HepG2 (cell line): Measurements from ENCODE around the gene RNASE7. TPM values are rescaled to one million over a fixed set of nuclear protein-coding genes. Genes with fewer than 3 reads are reported as not detected.

Experiments
- ASH2L ChIP-seq: fragments of 300-600, 200-600 bp; sonication (generic); IDR thresholded peaks from 2 replicates; pipeline ENCODE4 v1.7.0; 2017; ENCODE audit warnings: low read depth, mild to moderate bottlenecking, moderate library complexity, mixed read lengths, low read length; ENCODE audit not compliant: insufficient read length
- BORCS8-MEF2B ChIP-seq: sonication (generic); formaldehyde crosslinking; IDR thresholded peaks from 2 replicates; pipeline ENCODE4 v1.8.0; 2022; ENCODE audit warnings: mild to moderate bottlenecking, missing genetic modification reagents
- DNMT3B ChIP-seq: conservative IDR thresholded peaks from 2 replicates; pipeline ENCODE4 v1.6.1; 2016; ENCODE audit warnings: missing biosample characterization, control low read depth
- FOXM1 ChIP-seq: sonication (generic); formaldehyde crosslinking; IDR thresholded peaks from 2 replicates; pipeline ENCODE4 v1.5.0; 2020; ENCODE audit warnings: missing genetic modification reagents
- FOXP4 ChIP-seq: sonication (generic); formaldehyde crosslinking; IDR thresholded peaks from 2 replicates; pipeline ENCODE4 v1.4.0; 2020; ENCODE audit warnings: missing genetic modification reagents
- HNF1B ChIP-seq: sonication (generic); formaldehyde crosslinking; IDR thresholded peaks from 2 replicates; pipeline ENCODE4 v1.5.1; 2020; ENCODE audit warnings: mild to moderate bottlenecking, moderate library complexity, missing genetic modification reagents
- HNRNPH1 ChIP-seq: fragments of 200-400 bp; formaldehyde crosslinking; optimal IDR thresholded peaks from 2 replicates; pipeline ENCODE3; 2017; ENCODE audit warnings: mild to moderate bottlenecking, low read depth, low read length
- NCOA1 ChIP-seq: sonication (generic); formaldehyde crosslinking; IDR thresholded peaks from 2 replicates; pipeline ENCODE4 v1.9.0; 2021; ENCODE audit warnings: missing genetic modification reagents
- NFATC3 ChIP-seq: sonication (generic); formaldehyde crosslinking; IDR thresholded peaks from 2 replicates; pipeline ENCODE4 v1.5.1; 2020; ENCODE audit warnings: mild to moderate bottlenecking, missing genetic modification reagents
- PAF1 ChIP-seq: IDR thresholded peaks from 2 replicates; pipeline ENCODE4 v1.6.1; 2016; ENCODE audit warnings: missing genetic modification reagents, missing compliant biosample characterization
- SAFB2 ChIP-seq: sonication (generic); formaldehyde crosslinking; IDR thresholded peaks from 2 replicates; pipeline ENCODE4 v1.5.1; 2020; ENCODE audit warnings: missing genetic modification reagents, low read depth, mild to moderate bottlenecking, borderline replicate concordance
- SRSF9 ChIP-seq: fragments of 200-400 bp; formaldehyde crosslinking; IDR thresholded peaks from 2 replicates; pipeline ENCODE4 v1.6.1; 2018; ENCODE audit warnings: borderline replicate concordance, mild to moderate bottlenecking, low read depth, low read length; ENCODE audit not compliant: insufficient read depth, poor library complexity, severe bottlenecking
- TSC22D2 ChIP-seq: sonication (generic); formaldehyde crosslinking; IDR thresholded peaks from 2 replicates; pipeline ENCODE4 v1.5.1; 2020; ENCODE audit warnings: missing genetic modification reagents, mild to moderate bottlenecking, borderline replicate concordance
- ZFP36 ChIP-seq: fragments of 150-350 bp; IDR thresholded peaks from 2 replicates; pipeline ENCODE4 v1.6.1; 2018; ENCODE audit warnings: borderline replicate concordance, low read length, low read depth; ENCODE audit not compliant: partially characterized antibody
- ZNF160 ChIP-seq: sonication (generic); formaldehyde crosslinking; IDR thresholded peaks from 2 replicates; pipeline ENCODE4 v1.8.0; 2022; ENCODE audit warnings: mild to moderate bottlenecking, inconsistent platforms, missing genetic modification reagents
- ZNF234 ChIP-seq: sonication (generic); formaldehyde crosslinking; conservative IDR thresholded peaks from 2 replicates; pipeline ENCODE4 v1.5.1; 2020; ENCODE audit warnings: mild to moderate bottlenecking, missing genetic modification reagents
- ZNF24 ChIP-seq: fragments of 450-650 bp; IDR thresholded peaks from 2 replicates; pipeline ENCODE4 v1.6.1; 2017; ENCODE audit warnings: antibody characterized with exemption, mild to moderate bottlenecking
- ZNF276 ChIP-seq: sonication (generic); formaldehyde crosslinking; IDR thresholded peaks from 2 replicates; pipeline ENCODE4 v1.4.0; 2020; ENCODE audit warnings: mild to moderate bottlenecking, low read depth, missing genetic modification reagents
- ZNF292 ChIP-seq: sonication (generic); formaldehyde crosslinking; IDR thresholded peaks from 2 replicates; pipeline ENCODE4 v1.8.1; 2022; ENCODE audit warnings: mild to moderate bottlenecking, low read depth, missing genetic modification reagents, borderline replicate concordance
- ZNF317 ChIP-seq: sonication (generic); formaldehyde crosslinking; IDR thresholded peaks from 2 replicates; pipeline ENCODE4 v1.5.0; 2020; ENCODE audit warnings: mild to moderate bottlenecking, missing genetic modification reagents
- ZNF335 ChIP-seq: sonication (generic); formaldehyde crosslinking; IDR thresholded peaks from 2 replicates; pipeline ENCODE4 v1.4.0; 2020; ENCODE audit warnings: missing genetic modification reagents
- ZNF446 ChIP-seq: sonication (generic); formaldehyde crosslinking; IDR thresholded peaks from 2 replicates; pipeline ENCODE4 v1.5.0; 2020; ENCODE audit warnings: mild to moderate bottlenecking, missing genetic modification reagents
- ZNF605 ChIP-seq: sonication (generic); formaldehyde crosslinking; IDR thresholded peaks from 2 replicates; pipeline ENCODE4 v1.8.0; 2022; ENCODE audit warnings: mild to moderate bottlenecking, missing genetic modification reagents
- ZNF607 ChIP-seq: sonication (generic); formaldehyde crosslinking; IDR thresholded peaks from 2 replicates; pipeline ENCODE4 v1.5.1; 2020; ENCODE audit warnings: missing genetic modification reagents, mild to moderate bottlenecking, borderline replicate concordance
- ZNF850 ChIP-seq: sonication (generic); formaldehyde crosslinking; conservative IDR thresholded peaks from 2 replicates; pipeline ENCODE4 v1.9.0; 2021; ENCODE audit warnings: mild to moderate bottlenecking, missing genetic modification reagents
- ZSCAN30 ChIP-seq: sonication (generic); formaldehyde crosslinking; IDR thresholded peaks from 2 replicates; pipeline ENCODE4 v1.5.0; 2020; ENCODE audit warnings: mild to moderate bottlenecking, missing genetic modification reagents
- polyA plus RNA-seq, 8 experiments: library from polyadenylated mRNA; depleted of rRNA in 3 of 8; stranded (reverse) in 7 of 8; unstranded in 1 of 8; fragments of >200 nt; fragmentation: Illumina TruSeq in 4 of 8; extraction: Trizol in 4 of 8; gene quantifications; 2 replicates each; pipeline versions ENCODE4 v1.2.1 to v1.2.3, GENCODE V29; 2011 to 2016; ENCODE audit warnings: low read depth in 4 of 8, missing spikeins in 1 of 8, mixed read lengths in 1 of 8; ENCODE audit not compliant: insufficient read depth in 1 of 8
- total RNA-seq, 5 experiments: library from RNA; depleted of rRNA; stranded (reverse); fragments of >200 nt; fragmentation: Illumina TruSeq; extraction: Trizol; gene quantifications; 2 replicates each; pipeline ENCODE4 v1.2.3, GENCODE V29; 2016; ENCODE audit warnings: low read depth in 1 of 5

The RNASE7 gene
- total and polyA plus RNA-seq, 2 of the 13 experiments (the other 11 are each of a cell fraction or from before 2014, with no cell fraction given), result 0.04 TPM; not detected in 1

- TF ChIP-seq HNRNPH1 (no peak), ZNF317 (CRISPR knock-in tag) (no peak), BORCS8-MEF2B (CRISPR knock-in tag) (peak; percentile 30), ZNF234 (CRISPR knock-in tag) (no peak), ZNF607 (no peak), FOXM1 (no peak), ZSCAN30 (CRISPR knock-in tag) (no peak), SRSF9 (no peak), ASH2L (no peak), ZNF335 (no peak), NFATC3 (no peak), ZNF850 (no peak), HNF1B (no peak), ZNF446 (no peak), ZNF24 (no peak), ZNF276 (CRISPR knock-in tag) (no peak), PAF1 (CRISPR knock-in tag) (no peak), ZFP36 (no peak), TSC22D2 (CRISPR knock-in tag) (no peak; the same call in 1 of the 2 replicates), FOXP4 (CRISPR knock-in tag) (0 out of 2 replicates have a peak, but pooled peaks have one; percentile 8), ZNF292 (peak; percentile 15; the same call in 1 of the 2 replicates), ZNF605 (CRISPR knock-in tag) (no peak), SAFB2 (CRISPR knock-in tag) (no peak), NCOA1 (CRISPR knock-in tag) (no peak), DNMT3B (CRISPR knock-in tag) (peak; percentile 32; the same call in 1 of the 2 replicates), ZNF160 (CRISPR knock-in tag) (no peak)
These were observed 29.3 kb downstream of the RNASE7 start (continued) for GRCh38 chr14:21071225-21072030.
